SJCRH30 (cell line): ENCODE measurements around the gene TMEM161A. TPM values are rescaled to one million over a fixed set of nuclear protein-coding genes. Genes with fewer than 3 reads are reported as not detected.
"Not testable (repeated sequence)": the region's sequence is repeated elsewhere in the genome, so short reads cannot be mapped to it uniquely, and the experiment has no call there.

Experiments
- DNase-seq, 2 experiments: peaks; one replicate each; pipeline ENCODE4 v3.0.0-alpha.2; 2015 to 2020
- H3K27ac ChIP-seq: fragments of 250-450 bp; sonication (Bioruptor Pico); 2 replicates; pipeline ENCODE4 v1.5.1; 2020; ENCODE audit warnings: mild to moderate bottlenecking, moderate library complexity
- H3K27me3 ChIP-seq: fragments of 250-450 bp; sonication (Bioruptor Pico); 2 replicates; pipeline ENCODE4 v1.5.1; 2020; ENCODE audit warnings: mild to moderate bottlenecking, moderate library complexity
- H3K36me3 ChIP-seq: fragments of 250-450 bp; sonication (Bioruptor Pico); 2 replicates; pipeline ENCODE4 v1.5.1; 2020; ENCODE audit warnings: mild to moderate bottlenecking, moderate library complexity
- H3K4me1 ChIP-seq: fragments of 250-450 bp; sonication (Bioruptor Pico); 2 replicates; pipeline ENCODE4 v1.5.1; 2020; ENCODE audit warnings: mild to moderate bottlenecking, moderate library complexity
- H3K4me3 ChIP-seq: fragments of 250-450 bp; sonication (Bioruptor Pico); 2 replicates; pipeline ENCODE4 v1.5.1; 2020; ENCODE audit warnings: mild to moderate bottlenecking, moderate library complexity
- H3K9me3 ChIP-seq: fragments of 250-450 bp; sonication (Bioruptor Pico); replicated peaks from 2 replicates; pipeline ENCODE4 v1.5.1; 2020; ENCODE audit warnings: mild to moderate bottlenecking, moderate library complexity
- total RNA-seq: library from RNA; depleted of rRNA; stranded (reverse); fragments of >200 nt; shearing (Covaris generic); gene quantifications from 2 replicates; pipeline ENCODE4 v1.2.3, GENCODE V29; 2014

TMEM161A gene
- total RNA-seq, 1 experiment from 2014 or later: 23.4 TPM

DNA sequence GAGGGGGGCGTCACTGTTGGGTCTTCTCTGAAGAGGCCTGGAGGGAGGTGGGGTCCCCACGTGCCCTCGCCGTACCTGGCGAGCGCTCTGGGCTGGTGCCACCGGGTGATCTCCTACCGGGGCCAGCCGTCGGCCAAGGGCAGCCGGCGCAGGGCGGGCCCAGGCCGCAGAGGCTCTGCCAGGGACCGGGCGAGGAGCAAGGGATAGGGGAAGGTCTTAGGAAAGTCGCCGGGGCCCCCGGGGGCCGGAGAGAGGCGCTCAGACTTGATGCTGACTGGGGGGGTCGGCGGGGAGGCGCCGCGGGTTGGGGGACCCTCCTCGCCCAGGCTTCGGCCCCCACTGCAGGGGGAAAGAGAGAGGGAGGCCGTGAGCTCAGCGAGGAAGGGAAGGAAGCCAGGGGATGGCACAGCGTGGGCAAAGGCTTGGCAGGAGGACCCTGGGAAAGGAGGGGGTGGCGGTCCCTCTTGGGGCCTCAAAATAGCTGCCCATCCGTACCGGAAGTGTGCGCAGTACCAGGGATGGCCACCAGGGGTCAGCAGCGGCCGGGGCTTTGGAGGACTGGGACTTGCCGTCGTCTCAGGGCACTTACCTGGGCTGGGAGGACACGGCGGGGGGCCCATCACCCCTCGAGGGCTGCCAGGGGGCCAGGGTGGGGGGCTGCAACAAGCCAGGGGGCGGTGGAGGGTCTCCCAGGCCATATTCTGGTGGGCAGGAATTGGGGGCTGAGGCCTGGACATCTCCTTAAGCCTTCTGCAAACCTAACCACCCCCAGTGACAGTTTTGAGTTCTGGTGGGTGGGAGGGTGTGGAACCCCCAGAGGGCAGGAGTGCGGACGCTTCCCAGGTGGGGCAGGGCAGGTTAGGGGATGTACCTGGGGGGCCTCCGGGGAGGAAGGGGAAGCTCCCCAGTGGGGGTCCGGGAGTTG lies 7.7 kb upstream of the TMEM161A start:
- H3K9me3 ChIP-seq: no peaks in the 10 kb centered on the region
- H3K27me3 ChIP-seq: no peaks in the 10 kb centered on the region
- no peak overlapping the region for H3K4me3 ChIP-seq
- DNase-seq: peak; percentile 66 to 82
- no peaks in the 10 kb centered on the region for H3K4me1 ChIP-seq
- H3K27ac ChIP-seq: no peak overlapping the region
- H3K36me3 ChIP-seq: no peaks in the 10 kb centered on the region

DNA sequence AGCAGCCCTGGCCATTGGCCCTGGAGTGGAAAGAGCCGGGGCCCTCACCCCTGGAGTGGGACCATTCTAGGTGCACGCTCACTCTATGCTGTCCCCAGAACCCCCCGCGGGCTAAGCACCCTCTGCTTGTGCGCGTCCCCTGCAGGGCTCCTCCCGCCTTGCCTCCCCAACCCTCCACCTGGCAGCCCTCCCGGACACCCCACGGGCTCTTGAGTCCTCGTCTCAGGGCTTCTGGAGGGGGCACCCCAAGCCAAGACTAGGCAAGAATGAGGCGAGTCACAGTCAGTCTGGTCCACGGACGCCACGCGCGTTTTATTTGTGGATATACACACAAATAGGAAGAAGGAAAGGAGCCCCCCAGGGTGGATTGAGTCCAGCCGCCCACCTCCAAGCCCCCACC lies 7.0 kb upstream of the TMEM161A start:
- Histone ChIP-seq H3K36me3 (no peaks in the 10 kb centered on the region), H3K4me3 (no peak overlapping the region), H3K27ac (no peak overlapping the region), H3K4me1 (no peaks in the 10 kb centered on the region), H3K27me3 (no peaks in the 10 kb centered on the region), H3K9me3 (no peaks in the 10 kb centered on the region)
- DNase-seq: no peak

DNA sequence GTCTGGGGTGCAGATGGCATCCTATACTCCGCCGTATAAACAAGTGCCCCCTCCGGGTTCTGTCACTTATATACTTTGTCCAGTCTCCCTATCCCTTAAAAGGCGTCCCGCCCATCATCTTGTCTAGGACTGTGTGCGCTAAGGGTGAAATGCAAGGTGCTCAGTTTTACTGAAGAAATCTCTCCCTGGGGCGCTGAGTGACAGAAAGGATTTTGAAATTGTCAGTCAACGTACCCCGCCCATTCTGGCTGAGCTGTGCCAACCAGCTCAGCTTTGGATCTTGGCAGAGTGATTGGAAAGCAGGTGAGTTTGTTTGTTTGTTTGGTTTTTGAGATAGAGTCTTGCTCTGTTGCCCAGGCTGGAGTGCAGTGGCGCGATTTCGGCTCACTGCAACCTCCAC lies 4.1 kb upstream of the TMEM161A start:
- no peaks in the 10 kb centered on the region for H3K4me1 ChIP-seq
- H3K27me3 ChIP-seq: no peaks in the 10 kb centered on the region
- no peak overlapping the region for H3K27ac ChIP-seq
- no peak for DNase-seq
- H3K9me3 ChIP-seq: no peaks in the 10 kb centered on the region
- H3K36me3 ChIP-seq: no peaks in the 10 kb centered on the region
- H3K4me3 ChIP-seq: no peak overlapping the region

GRCh38 chr19:19140476-19140875 lies 2.2 kb upstream of the TMEM161A start:
- H3K4me1 ChIP-seq: no peaks in the 10 kb centered on the region
- DNase-seq: no peak
- no peak overlapping the region for H3K4me3 ChIP-seq
- no peak overlapping the region for H3K27ac ChIP-seq
- no peaks in the 10 kb centered on the region for H3K9me3 ChIP-seq
- H3K27me3 ChIP-seq: no peaks in the 10 kb centered on the region
- H3K36me3 ChIP-seq: no peaks in the 10 kb centered on the region

DNA sequence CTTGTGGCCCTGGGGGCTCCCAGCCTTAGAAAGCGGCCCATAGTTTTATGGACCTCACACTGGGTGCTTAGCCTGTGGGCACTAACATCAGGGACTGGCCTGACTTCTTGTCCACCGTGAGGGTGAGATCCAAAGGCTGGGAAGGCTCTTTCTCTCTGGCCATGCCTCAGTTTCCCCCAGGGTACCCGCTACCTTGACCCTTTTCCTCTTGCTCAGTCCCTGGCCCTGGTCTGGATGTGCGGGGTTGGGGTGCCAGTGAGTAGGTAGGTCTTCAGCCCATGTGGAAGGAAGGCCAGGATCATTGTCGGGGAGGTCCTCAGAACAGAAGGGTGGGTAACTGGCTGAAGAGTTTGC lies 1.6 kb upstream of the TMEM161A start:
- no peak overlapping the region for H3K27ac ChIP-seq
- no peaks in the 10 kb centered on the region for H3K36me3 ChIP-seq
- no peaks in the 10 kb centered on the region for H3K4me1 ChIP-seq

GRCh38 chr19:19137556-19138108 lies 646 bp downstream of the TMEM161A start:
- Histone ChIP-seq H3K36me3 (no peaks in the 10 kb centered on the region), H3K27me3 (no peaks in the 10 kb centered on the region), H3K4me1 (no peaks in the 10 kb centered on the region), H3K27ac (peak overlapping the region; percentile 36), H3K4me3 (peak overlapping the region; percentile 67), H3K9me3 (no peaks in the 10 kb centered on the region)
- DNase-seq: peak in 1 of 2 experiments; percentile 26

More for the DNA sequence above, 1.6 kb upstream of the TMEM161A start:
- no peak for DNase-seq
- no peaks in the 10 kb centered on the region for H3K9me3 ChIP-seq
- no peaks in the 10 kb centered on the region for H3K27me3 ChIP-seq
- no peak overlapping the region for H3K4me3 ChIP-seq

- H3K36me3 ChIP-seq, H3K27me3 ChIP-seq, H3K4me3 ChIP-seq, H3K9me3 ChIP-seq, H3K4me1 ChIP-seq, DNase-seq, H3K27ac ChIP-seq: not testable (repeated sequence)
Observed at GRCh38 chr19:19135713-19136112, 2.6 kb downstream of the TMEM161A start.

DNA sequence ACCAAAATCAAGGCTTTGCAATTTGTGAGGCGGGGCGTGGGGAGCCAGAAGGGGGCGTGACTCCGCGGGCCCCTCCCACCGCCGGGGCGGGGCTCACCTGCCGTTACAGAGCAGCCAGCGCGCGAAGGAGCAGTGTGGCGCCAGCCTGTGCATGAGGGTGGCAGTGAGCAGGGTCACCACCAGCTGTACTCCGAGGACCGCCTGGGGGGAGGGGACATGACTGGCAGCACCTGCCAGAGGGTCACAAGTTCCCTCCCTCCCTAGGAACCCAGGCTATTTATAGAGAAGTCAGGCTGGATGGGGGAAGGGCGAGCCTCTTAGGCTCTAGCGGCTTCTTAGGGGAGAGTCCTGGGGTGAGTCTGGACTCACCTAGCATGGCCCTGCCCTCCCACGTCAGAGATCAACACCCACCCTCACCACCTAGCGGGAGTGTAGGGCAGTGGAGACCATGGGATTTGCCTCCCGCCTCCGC lies 3.6 kb downstream of the TMEM161A start:
- Histone ChIP-seq H3K27ac (no peak overlapping the region), H3K27me3 (no peaks in the 10 kb centered on the region), H3K4me3 (no peak overlapping the region), H3K4me1 (no peaks in the 10 kb centered on the region), H3K36me3 (no peaks in the 10 kb centered on the region), H3K9me3 (peaks cover 3% of the 10 kb centered on the region)
- DNase-seq: no peak

DNA sequence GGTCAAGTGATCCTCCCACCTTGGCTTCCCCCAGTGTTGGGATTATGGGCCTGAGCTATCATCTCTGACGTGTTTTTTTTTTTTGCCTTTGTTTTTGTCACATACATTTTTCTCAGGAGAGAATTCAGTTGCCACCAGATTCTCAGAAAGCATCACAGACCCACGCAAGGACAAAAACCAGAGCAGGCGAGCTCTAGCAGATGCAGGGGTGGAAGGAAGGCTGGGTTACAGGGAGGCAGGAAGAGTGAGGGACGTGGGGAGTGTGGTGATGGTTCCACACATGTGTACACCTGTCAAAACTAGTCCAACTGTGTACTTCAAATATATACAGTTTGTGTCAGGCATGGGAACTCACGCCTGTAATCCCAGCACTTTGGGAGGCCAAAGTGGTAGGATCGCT lies 4.3 kb downstream of the TMEM161A start:
- no peak for DNase-seq
- Histone ChIP-seq H3K4me1 (no peaks in the 10 kb centered on the region), H3K9me3 (peaks cover 3% of the 10 kb centered on the region), H3K27me3 (no peaks in the 10 kb centered on the region), H3K4me3 (no peak overlapping the region), H3K27ac (no peak overlapping the region), H3K36me3 (no peaks in the 10 kb centered on the region)

- H3K9me3 ChIP-seq: peaks cover 3% of the 10 kb centered on the region
- H3K4me1 ChIP-seq: no peaks in the 10 kb centered on the region
- DNase-seq: no peak
- H3K36me3 ChIP-seq: no peaks in the 10 kb centered on the region
- no peaks in the 10 kb centered on the region for H3K27me3 ChIP-seq
- no peak overlapping the region for H3K27ac ChIP-seq
- no peak overlapping the region for H3K4me3 ChIP-seq
Observed at GRCh38 chr19:19132912-19133311, 5.4 kb downstream of the TMEM161A start.

DNA sequence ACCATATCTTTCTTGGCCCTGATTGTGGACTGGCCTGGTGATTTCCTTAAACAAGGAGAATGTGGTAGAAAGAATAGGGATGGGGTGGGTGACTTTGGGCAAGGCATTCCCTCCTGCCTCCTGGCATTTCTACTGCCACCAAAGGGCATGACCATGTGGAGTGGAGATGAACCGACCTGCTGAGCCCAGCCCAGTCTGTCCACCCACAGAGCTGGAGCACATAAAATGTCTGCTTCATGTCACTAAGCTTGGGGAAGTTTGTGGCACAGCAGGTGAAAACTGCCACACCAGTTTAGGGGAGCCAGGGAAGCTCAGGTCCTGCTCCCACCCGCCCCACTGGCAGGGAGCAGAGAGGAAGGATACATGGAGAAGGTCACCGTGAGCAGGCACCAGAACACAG lies 6.3 kb downstream of the TMEM161A start:
- no peaks in the 10 kb centered on the region for H3K27me3 ChIP-seq
- no peaks in the 10 kb centered on the region for H3K4me1 ChIP-seq
- DNase-seq: no peak
- no peak overlapping the region for H3K27ac ChIP-seq
- H3K36me3 ChIP-seq: no peaks in the 10 kb centered on the region
- H3K4me3 ChIP-seq: no peak overlapping the region
- peaks cover 3% of the 10 kb centered on the region for H3K9me3 ChIP-seq

DNA sequence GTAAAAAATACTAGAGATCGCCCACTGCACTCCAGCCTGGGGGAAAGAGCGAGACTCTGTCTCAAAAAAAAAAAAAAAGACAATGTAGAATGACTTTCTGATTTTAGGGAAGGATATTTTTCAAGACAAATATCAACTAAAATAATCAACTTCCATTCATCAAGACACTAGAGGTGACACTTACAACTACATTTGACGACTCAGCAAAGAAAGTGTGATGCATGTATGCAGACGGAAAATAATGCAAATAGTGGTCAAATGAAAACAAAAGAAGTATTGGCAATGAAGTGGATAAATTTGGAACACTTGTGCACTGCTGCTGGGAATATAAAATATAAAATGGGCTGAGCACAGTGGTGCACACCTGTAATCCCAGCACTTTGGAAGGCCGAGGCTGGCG lies 12.2 kb downstream of the TMEM161A start:
- Histone ChIP-seq H3K4me3 (no peak overlapping the region), H3K27ac (no peak overlapping the region), H3K36me3 (0 out of 2 replicates have a peak, but pooled peaks cover 4% of the 10 kb centered on the region), H3K27me3 (no peaks in the 10 kb centered on the region), H3K9me3 (peaks cover 7% of the 10 kb centered on the region; the same call in 1 of the 2 replicates), H3K4me1 (no peaks in the 10 kb centered on the region)
- DNase-seq: no peak

DNA sequence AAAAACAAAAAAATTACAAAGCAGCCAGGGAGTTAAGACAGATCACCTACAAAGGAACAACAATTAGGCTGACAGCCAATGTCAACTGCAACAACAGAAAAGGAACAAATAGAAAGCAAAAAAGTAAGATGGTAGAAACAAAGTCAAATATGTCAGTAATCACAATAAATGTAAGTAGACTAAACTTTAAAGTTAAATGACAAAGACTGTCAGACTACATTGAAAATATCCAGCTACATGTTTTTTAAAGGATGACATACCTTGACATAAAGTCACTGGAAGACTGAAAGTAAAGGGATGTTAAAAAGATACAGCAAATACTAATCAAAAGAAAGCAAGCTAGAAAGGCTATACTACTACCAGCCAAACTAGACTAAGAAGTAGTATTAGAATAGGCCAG lies 14.9 kb downstream of the TMEM161A start:
- Histone ChIP-seq H3K9me3 (peaks cover 7% of the 10 kb centered on the region), H3K36me3 (peaks cover 8% of the 10 kb centered on the region; the same call in 1 of the 2 replicates), H3K27ac (no peak overlapping the region), H3K4me3 (no peak overlapping the region), H3K4me1 (no peaks in the 10 kb centered on the region), H3K27me3 (no peaks in the 10 kb centered on the region)
- DNase-seq: no peak

DNA sequence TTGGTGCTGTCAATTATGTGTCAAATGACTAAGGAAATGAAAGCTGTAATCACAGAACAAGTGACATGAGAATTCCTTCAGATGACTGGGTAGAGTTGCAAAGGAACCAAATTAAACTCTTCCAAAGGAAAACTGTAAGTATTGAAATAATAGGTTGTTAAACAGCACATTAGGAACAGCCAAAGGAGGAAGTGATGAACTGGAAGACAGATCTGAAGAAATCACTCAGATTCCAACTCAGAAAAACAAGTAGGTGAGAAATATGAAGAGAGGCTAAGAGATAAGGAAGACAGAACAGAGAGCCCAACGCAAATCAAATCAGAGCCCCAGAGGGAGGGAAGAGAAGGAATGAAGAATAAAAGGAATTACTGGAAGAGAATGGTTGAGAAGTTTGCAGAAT lies 15.4 kb downstream of the TMEM161A start:
- Histone ChIP-seq H3K4me3 (no peak overlapping the region), H3K4me1 (no peaks in the 10 kb centered on the region), H3K9me3 (peaks cover 7% of the 10 kb centered on the region), H3K36me3 (peaks cover 8% of the 10 kb centered on the region; the same call in 1 of the 2 replicates), H3K27ac (no peak overlapping the region), H3K27me3 (no peaks in the 10 kb centered on the region)
- DNase-seq: no peak

DNA sequence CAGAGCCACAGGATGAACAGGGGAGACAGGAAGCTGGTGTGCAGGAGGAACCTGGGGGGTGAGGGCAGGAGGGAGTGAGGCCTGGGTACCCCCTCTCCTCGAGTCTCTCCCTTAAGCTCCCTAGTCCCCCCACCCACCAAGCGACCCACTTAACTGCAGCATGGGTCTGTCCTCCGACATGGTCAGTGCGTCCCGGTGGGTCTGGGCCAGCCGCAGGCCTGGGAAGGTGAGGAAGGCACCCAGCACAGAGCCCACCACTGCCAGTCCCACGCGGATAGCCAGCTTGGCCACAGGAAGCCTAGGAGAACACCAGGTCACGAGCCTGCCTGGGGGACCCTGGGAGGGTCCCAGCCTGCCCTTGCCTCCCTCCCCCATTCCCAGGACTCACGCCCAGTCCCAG lies 16.9 kb downstream of the TMEM161A start:
- peaks cover 8% of the 10 kb centered on the region; the same call in 1 of the 2 replicates for H3K36me3 ChIP-seq
- no peak overlapping the region for H3K4me3 ChIP-seq
- DNase-seq: no peak
- H3K27me3 ChIP-seq: no peaks in the 10 kb centered on the region
- H3K9me3 ChIP-seq: peaks cover 7% of the 10 kb centered on the region
- no peaks in the 10 kb centered on the region for H3K4me1 ChIP-seq
- H3K27ac ChIP-seq: no peak overlapping the region
